ENCODE data around the gene KTN1.

Gene KTN1

DNA sequence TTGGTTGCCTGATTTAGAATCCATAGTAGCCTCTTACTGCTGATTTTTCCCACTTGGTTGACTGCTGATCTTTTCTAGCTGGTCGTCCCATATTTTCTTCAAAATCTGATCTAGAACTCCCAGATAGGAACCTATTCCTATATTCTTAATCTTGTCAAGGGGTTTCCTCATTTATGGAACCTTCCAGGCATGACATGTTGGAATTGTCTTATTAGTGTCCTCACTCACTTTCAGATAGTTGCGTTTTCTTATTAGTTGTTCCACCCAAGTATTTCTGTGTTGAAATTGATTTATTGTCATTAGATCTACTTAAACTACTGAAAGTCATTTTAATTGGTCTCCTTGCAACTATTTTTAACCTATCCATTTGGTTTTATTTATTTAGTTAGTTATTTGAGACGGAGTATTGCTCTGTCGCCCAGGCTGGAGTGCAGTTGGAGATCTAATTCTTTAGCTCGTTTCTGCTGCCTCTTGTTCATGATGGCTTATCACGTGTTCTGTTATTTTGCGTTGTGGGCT, 25.0 kb downstream of the KTN1 start:
- no peak for DNase-seq (ENCODE audit: low read depth, low spot score)
- no peak overlapping the region for H3K4me3 ChIP-seq (ENCODE audit: low read length)

GRCh38 chr14:55605793-55606192, 25.8 kb downstream of the KTN1 start:
- H3K4me3 ChIP-seq (ENCODE audit: low read length) = no peak overlapping the region
- no peak for DNase-seq (ENCODE audit: low read depth, low spot score)

DNA sequence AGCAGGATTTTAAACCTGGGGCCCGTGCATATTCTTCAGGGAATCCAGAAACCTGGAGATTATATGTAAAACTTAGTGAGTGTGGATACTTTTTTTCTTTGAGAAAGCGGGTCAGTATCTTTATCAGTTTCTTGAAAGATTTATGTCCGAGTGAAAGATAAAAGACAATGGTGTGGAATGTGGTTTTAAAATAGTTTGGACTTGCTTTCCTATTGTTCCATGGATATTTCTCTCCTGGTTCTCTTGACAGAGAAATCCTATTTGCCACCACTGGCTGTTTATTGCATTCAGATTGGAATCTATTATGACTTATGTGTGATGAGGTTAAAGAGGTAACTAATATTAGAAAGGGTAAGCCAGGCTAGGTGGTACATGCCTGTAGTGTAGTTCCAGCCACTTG, 27.4 kb downstream of the KTN1 start:
- DNase-seq (ENCODE audit: low read depth, low spot score) = no peak
- H3K4me3 ChIP-seq (ENCODE audit: low read length) = no peak overlapping the region

- no peak overlapping the region for H3K4me3 ChIP-seq (ENCODE audit: low read length)
- no peak for DNase-seq (ENCODE audit: low read depth, low spot score)
Observed at GRCh38 chr14:55609681-55610080, 29.7 kb downstream of the KTN1 start.

GRCh38 chr14:55610713-55611370, 30.8 kb downstream of the KTN1 start:
- DNase-seq (ENCODE audit: low read depth, low spot score) = no peak
- H3K4me3 ChIP-seq (ENCODE audit: low read length) = no peak overlapping the region

DNA sequence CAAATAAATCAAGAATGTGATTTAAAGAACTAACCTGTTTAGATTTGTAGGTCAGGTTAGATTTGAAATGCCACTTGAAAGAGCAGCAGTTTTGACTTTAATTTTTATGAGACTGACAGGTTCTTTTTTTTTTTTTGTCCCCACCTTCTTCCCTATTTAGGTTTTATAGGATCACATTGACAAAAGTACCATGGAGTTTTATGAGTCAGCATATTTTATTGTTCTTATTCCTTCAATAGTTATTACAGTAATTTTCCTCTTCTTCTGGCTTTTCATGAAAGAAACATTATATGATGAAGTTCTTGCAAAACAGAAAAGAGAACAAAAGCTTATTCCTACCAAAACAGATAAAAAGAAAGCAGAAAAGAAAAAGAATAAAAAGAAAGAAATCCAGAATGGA, 31.9 kb downstream of the KTN1 start:
- no peak overlapping the region for H3K4me3 ChIP-seq (ENCODE audit: low read length)
- no peak for DNase-seq (ENCODE audit: low read depth, low spot score)

DNA sequence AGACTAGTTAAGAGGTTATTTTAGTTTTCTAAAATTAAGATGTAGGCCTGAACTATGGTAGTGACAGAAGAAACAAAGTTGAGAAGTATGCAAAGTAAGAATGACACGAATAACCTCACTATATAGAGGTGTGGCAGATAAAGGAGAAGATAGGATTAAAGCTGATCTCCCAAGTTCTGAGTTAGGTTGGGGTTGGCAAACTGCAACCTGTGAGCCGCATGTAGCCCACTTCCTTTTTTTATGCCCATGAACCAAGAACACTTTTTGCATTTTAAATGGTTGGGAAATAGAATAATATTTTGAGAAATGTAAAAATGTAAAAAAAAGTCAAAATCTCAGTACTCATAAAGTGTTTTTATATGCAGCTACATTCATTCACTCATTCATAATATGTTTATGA, 34.3 kb downstream of the KTN1 start:
- no peak overlapping the region for H3K4me3 ChIP-seq (ENCODE audit: low read length)
- no peak for DNase-seq (ENCODE audit: low read depth, low spot score)

DNA sequence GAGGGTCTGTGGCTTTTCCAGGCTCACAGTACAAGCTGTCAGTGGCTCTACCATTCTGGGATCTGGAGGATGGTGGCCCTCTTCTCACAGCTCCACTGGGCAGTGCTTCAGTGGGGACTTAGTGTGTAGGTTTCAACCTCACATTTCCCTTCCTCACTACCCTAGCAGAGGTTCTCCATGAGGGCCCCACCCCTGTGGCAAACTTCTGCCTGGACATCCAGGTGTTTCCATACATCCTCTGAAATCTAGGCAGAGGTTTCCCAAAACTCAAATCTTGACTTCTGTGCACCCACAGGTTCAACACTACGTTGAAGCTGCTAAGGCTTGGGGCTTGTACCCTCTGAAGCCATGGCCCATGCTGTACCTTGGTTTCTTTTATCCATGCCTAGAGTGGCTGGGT, 40.3 kb downstream of the KTN1 start:
- DNase-seq (ENCODE audit: low read depth, low spot score) = no peak
- H3K4me3 ChIP-seq (ENCODE audit: low read length) = no peak overlapping the region

- H3K4me3 ChIP-seq (ENCODE audit: low read length) = no peak overlapping the region
- DNase-seq (ENCODE audit: low read depth, low spot score) = no peak
Observed at GRCh38 chr14:55620981-55621380, 41.0 kb downstream of the KTN1 start.

- no peak overlapping the region for H3K4me3 ChIP-seq (ENCODE audit: low read length)
- DNase-seq (ENCODE audit: low read depth, low spot score) = no peak
Observed at GRCh38 chr14:55621391-55621790, 41.4 kb downstream of the KTN1 start.

DNA sequence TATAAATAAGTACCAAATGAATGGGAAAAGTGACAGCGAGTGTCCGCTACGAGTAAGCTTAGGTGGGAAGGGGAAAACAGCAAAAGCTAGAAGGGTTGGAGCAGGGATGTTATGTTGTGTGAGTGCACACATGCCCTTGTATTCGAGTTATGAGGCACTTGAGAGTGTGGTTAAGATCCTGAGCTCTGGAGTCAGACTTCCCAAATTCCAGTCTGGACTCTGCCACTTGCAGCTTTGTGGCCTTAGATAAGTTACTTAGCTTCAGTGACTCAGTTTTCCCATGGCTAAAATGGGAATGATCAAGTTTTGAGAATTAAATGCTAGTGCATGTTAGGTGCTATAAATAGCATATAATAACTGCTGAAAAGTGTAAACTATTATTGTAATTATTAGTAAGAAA, 44.9 kb downstream of the KTN1 start:
- DNase-seq (ENCODE audit: low read depth, low spot score) = no peak
- H3K4me3 ChIP-seq (ENCODE audit: low read length) = no peak overlapping the region

DNA sequence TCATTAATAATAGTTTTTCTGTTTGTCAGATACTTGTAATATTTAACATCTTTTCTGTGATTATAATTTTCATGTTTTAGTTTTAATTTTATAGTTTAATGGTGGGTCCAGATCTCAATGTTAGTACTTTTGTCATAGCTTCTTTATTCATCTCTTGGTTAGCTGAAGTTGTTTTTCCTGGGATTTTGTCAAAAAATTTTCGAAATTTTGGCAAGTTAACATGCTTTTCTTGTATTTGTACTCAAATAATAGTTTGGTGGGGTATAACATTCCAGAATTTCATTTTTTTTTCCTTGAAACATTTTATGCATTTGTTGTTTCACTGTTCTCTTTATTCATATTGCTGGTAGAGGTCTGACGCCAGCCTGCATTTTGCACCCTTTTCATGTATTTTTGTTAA, 45.5 kb downstream of the KTN1 start:
- no peak overlapping the region for H3K4me3 ChIP-seq (ENCODE audit: low read length)
- no peak for DNase-seq (ENCODE audit: low read depth, low spot score)

DNA sequence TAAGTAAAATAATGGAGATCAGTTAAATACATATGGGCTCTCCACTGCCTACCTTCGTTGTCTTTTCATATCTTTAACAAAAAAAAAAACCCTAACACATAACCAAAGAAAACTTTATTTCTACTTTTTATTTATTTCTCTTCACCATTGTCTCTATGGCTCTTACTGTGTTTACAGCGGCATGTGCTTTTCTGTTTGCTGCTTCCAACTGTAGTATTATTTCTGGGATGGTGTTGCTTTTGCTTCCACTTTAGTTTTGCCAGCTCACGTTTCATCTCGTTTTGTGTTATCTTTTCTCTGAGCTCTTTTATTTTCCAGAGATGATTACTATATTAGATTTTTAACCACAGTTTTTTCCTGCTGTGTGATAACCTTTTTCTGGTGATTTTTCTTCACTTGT, 46.1 kb downstream of the KTN1 start:
- H3K4me3 ChIP-seq (ENCODE audit: low read length) = no peak overlapping the region
- no peak for DNase-seq (ENCODE audit: low read depth, low spot score)

DNA sequence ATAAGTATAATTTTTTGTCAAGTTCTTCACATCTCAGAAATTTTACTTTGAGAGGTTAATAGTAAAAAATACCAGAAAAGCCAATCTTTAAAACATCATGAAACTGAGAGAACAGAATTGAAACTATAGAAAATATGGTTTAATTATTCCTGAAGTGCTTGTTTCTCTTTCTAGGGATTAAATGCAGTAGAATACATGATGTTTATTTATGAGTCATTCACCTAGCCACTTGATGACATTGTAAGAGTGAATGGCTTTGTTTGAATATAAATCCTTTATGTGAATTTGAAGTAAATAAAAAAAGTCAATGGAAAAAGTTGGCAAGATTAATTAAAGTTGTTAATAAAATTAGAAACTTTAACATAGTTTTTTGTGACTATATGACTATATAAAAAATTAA, 48.4 kb downstream of the KTN1 start:
- no peak overlapping the region for H3K4me3 ChIP-seq (ENCODE audit: low read length)
- DNase-seq (ENCODE audit: low read depth, low spot score) = no peak

DNA sequence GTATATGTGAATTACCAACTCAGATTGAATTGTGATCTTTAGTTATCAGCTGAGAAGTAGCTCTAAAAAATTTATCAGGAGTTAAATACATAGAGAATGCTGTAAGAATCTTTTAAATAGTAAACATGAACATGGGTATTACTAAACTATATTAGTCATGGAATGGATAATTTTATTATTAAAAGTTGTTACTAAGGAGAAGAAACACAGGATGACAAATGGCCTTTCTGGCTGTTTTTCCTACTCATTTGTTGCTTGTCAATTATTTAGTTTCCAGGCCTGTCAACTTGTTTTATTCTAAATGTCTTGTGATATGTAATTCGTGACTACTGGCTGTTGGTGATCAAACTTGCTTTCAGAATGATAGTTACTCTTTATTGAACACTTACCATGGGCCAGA, 58.7 kb downstream of the KTN1 start:
- DNase-seq (ENCODE audit: low read depth, low spot score) = no peak
- H3K4me3 ChIP-seq (ENCODE audit: low read length) = no peak overlapping the region

DNA sequence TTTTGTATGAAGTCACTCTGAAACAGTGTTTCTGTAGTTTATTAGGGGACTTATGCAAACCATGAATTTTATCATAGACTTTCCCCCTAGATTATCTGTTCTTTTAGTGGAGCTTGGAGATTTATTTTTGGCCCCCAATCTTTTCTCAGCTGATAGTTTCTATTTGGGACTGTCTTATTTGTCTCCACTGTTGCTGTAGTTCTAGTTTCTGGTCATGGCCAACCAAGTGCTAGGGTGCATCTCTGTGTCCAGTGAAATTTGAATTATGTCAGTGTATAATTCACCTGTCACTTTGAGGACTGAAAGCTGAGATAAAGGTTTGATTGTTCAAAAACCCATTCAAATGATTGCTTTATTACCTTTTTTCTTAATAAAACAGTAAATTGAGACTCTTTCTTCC, 61.3 kb downstream of the KTN1 start:
- H3K4me3 ChIP-seq (ENCODE audit: low read length) = no peak overlapping the region
- no peak for DNase-seq (ENCODE audit: low read depth, low spot score)

GRCh38 chr14:55641954-55642353, 61.9 kb downstream of the KTN1 start:
- no peak for DNase-seq (ENCODE audit: low read depth, low spot score)

GRCh38 chr14:55645145-55645544, 65.1 kb downstream of the KTN1 start:
- no peak for DNase-seq (ENCODE audit: low read depth, low spot score)
- no peak overlapping the region for H3K4me3 ChIP-seq (ENCODE audit: low read length)

More at GRCh38 chr14:55641954-55642353, 61.9 kb downstream of the KTN1 start:
- no peak overlapping the region for H3K4me3 ChIP-seq (ENCODE audit: low read length)

DNA sequence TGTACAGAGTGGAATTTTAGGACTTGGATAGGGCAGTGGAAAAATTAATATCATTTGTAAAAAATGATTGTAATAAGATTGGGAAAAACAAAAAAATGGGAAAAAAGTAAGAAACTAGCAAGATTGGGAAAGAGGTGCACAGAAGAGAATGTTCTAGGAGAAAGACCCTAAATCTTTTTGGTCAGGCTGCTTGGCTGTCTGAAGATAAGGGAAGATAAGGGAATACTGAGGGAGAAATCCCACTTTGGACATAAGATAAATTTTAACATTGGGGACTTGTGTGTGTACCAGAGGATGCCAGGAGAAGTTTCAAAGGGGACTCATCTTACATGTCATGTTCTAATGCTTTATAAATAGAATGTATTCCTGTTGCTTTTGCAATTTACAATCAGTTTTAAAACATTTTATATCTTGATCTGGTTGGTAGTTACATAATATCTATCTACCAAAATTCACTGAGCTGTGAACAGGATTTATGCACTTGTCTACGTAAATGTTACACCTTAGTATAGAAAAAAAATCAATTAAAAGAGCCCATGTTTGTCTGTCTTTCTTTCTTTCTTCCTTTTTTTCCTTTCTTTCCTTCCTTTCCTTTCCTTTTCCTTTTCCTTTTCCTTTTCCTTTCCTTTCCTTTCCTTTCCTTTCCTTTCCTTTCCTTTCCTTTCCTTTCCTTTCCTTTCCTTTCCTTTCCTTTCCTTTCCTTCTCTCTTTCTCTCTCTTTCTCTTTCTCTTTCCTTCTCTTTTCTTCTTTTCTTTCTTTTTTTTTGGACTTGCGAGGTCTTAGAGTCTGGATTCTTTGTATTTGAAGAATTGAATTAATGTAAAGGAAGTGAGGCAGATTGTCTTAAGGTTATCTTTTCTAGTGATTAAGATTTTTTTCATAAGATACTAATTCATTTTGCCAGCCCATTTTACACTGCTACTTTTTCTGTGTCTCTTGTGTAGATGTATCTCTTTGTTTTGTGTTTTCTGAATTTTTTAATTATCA, 66.1 kb downstream of the KTN1 start:
- no peak overlapping the region for H3K4me3 ChIP-seq (ENCODE audit: low read length)

GRCh38 chr14:55650992-55651391, 71.0 kb downstream of the KTN1 start:
- no peak overlapping the region for H3K4me3 ChIP-seq (ENCODE audit: low read length)
- no peak for DNase-seq (ENCODE audit: low read depth, low spot score)

More for the DNA sequence above, 66.1 kb downstream of the KTN1 start:
- DNase-seq (ENCODE audit: low read depth, low spot score) = no peak
